HG02642 (cell line): Measurements from ENCODE around the gene RXRA.

Experiments used
- ATAC-seq: cut with Tn5 transposase; IDR thresholded peaks from one replicate; pipeline ENCODE4 v1.9.1; 2021; ENCODE audit warnings: mild to moderate bottlenecking; ENCODE audit not compliant: unreplicated experiment, poor library complexity

The RXRA gene

GRCh38 chr9:134347996-134348395 lies 21.7 kb downstream of the RXRA start:
- ATAC-seq = no peak

DNA sequence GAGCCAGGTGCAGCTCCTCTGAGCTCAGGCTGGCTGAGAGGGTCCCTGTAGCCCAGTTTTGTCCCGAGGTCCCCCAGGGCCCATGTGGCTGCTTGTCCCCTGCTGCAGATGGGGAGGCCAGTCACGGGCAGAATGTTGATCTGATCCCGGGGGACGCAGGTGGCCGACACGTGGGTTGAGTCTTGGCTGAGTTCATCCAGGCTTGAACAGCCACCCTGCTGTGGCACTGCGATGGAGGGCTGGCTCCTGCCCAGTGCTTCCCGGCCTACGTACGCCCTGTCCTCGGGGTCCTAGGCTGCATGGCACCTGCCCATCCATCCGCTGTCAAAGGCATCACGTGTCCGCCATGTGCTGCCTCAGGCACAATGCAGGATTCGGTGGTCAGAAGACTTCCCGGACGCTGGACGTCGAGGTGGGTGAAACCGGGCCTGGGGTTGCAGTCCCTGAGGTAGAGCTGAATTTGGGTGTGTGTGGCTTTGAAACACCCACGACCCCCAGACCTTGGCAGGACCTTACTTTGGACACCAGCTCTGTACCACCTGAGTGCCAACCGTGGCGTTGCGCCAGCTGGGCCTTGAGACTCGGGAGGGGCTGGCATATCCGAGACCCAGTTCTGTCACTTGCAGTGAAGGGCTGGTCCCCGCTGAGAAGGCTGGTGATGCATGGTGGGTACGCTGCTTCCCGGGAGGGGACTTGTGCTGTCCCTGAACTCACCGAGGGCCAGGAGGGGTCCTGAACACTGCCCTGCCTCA lies 22.3 kb downstream of the RXRA start:
- ATAC-seq = no peak

DNA sequence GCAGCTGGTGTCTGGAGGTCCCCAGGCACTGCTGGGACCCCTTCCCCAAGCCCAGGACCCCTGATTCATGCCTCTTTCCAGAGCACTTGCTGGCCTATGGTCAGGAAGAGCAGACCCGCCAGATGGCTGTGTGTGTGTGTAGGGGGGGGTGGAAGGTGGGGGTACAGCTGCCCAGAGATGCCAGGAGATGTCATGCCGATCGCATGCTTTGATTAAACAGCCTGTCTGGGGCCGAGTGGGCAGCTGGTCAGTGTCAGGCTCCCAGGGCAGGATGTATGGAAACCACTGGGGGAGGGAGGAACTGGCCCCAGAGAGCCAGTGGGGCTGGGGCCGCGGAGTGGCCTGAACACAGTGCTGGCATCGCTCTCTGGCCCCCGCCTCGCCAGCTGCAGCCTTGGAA lies 23.7 kb downstream of the RXRA start:
- ATAC-seq = no peak

- no peak for ATAC-seq
Observed at GRCh38 chr9:134350416-134350994, 24.2 kb downstream of the RXRA start.

- ATAC-seq = no peak
Observed at GRCh38 chr9:134351606-134352176, 25.4 kb downstream of the RXRA start.

DNA sequence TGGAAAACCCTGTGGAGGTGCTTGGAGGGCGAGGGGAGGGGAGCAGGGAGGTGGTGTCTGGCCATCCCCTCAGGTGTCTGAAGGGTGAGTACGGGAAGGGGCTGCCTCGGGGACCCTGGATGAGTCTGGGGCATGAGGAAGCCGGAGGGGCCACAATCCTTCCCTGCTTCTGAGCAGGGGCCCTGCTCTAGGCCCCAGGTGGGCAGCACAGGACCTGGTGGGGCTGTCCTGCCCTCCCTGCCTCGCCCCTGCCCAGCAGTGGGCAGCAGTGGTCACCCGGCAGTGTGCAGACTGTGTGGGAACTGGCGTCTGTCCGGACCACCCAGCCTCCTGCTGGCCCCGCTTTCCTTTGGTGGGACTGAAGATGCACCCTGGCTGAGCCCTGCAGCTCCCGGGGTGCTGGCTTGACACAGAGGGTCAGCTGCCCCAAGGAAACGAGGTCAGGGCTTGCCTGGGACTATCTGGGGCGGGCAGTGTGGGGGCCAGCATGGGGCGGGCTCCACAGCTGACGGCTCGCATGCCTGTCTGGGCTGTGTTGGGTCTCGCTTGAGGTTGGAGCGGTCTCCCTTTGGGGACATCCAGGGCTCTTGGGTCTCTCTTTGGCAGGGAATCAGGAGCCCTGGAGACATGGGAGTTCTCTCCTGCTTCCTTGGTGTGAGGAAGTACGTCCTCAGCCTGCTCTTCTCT lies 26.1 kb downstream of the RXRA start:
- no peak for ATAC-seq

- no peak for ATAC-seq
Observed at GRCh38 chr9:134353539-134353938, 27.3 kb downstream of the RXRA start.

GRCh38 chr9:134355158-134355557 lies 28.9 kb downstream of the RXRA start:
- no peak for ATAC-seq

DNA sequence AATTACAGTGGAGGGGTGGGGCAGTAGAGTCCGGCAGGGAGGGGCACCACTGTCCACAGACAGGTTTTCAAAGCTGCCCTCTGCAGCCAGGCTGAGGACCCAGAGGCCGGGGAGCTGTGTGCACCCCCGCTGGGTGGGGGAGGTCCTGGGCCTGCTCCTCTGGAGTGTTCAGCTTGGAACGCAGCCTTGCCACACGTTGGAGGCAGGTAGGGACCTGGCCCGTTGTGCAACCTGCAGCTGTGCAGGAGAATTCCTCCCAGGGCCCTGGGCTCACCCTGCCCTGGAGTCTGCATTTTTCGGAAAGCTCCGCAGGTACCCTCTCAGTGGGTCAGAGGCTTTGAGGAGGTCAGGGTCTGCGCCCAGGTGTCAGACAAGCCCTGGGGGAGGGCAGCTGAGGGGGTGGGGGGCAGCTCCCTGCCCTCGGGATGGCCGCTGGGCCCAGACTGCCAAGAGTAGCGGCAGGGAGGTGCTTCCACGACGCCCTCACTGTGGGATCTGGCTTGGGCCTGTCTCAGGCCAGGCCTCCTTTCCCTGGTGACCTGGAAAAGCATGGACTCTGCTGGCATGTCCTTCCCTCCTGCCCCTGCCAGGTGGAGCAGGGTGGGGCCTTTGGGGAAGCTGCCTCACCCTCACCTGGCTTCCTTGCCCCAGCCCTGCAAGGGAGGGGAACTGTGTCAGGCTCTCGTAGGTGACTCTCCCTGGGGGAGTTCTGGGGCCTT lies 29.5 kb downstream of the RXRA start:
- ATAC-seq = no peak

DNA sequence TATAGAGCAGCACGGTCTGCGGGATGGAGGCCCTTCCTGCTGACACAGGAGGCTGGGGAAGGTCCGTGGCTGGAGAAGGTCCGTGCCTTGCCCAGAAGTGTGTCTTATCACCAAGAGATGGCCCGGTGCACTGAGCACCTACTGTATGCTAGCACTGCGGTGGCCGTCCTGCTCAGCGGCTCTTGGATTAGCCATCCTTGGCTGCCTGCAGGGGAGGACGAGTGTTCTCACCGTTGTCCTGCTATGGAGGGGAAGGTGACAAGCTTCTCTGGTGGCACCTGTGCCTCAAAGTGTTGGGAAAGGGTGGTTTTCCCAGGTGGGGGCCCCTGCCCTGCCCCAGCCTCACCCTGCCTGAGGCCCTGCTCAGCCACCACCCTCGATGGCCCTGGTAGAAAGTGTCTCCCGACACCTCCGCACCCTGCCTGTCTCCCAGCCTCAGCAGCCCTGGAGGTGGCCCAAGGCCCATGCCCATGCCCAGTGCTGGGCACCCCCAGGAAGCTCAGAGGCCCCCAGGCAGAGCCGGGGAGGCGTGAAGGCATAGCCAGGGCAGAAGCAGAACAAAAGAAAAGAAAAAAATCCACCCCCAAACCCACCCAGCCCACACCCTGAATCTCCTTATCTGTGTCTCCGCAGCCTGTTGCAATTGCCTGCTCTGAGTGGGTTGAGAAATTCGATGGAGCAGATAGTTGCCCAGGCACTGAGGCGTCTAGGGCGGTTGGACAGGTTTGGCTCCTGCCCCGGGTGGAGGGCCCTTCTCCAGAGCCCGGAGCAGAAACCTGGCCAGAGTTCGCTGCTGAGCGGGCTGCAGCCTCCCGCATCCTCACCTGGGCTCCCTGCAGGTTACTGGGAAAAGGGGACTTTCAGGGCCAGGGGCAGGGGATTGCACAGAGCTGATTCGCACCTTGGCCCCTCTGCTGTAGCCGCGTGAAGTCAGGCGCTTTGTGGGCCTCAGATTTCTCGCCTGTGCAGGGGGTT lies 30.5 kb downstream of the RXRA start:
- ATAC-seq = no peak

DNA sequence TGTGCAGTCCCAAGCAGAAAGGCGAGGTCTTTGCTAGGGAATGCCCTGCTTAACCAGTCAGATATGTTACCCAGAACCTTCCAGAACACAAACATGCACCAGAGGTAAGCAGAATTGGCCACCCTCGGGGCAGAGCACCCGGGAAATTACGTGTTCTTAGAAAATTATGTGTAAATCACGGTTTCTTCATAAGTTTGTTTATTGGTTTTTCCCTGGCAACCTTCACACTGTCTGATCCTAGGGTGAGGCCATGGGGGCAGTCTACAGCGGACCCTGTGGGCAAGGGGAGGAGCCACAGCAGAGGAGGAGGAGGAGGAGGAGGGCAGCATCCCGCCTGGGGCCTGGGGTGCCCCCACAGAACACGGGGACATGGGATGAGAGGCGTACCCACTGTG lies 31.4 kb downstream of the RXRA start:
- ATAC-seq = no peak

GRCh38 chr9:134358026-134358661 lies 31.9 kb downstream of the RXRA start:
- no peak for ATAC-seq

- no peak for ATAC-seq
Observed at GRCh38 chr9:134358662-134359319, 32.5 kb downstream of the RXRA start.

- no peak for ATAC-seq
Observed at GRCh38 chr9:134359493-134360179, 33.4 kb downstream of the RXRA start.

GRCh38 chr9:134360180-134360759 lies 34.0 kb downstream of the RXRA start:
- no peak for ATAC-seq

GRCh38 chr9:134360897-134361296 lies 34.6 kb downstream of the RXRA start:
- no peak for ATAC-seq

GRCh38 chr9:134361426-134361825 lies 35.2 kb downstream of the RXRA start:
- ATAC-seq = no peak
